Measurements from ENCODE around the gene DISC1.

DNA sequence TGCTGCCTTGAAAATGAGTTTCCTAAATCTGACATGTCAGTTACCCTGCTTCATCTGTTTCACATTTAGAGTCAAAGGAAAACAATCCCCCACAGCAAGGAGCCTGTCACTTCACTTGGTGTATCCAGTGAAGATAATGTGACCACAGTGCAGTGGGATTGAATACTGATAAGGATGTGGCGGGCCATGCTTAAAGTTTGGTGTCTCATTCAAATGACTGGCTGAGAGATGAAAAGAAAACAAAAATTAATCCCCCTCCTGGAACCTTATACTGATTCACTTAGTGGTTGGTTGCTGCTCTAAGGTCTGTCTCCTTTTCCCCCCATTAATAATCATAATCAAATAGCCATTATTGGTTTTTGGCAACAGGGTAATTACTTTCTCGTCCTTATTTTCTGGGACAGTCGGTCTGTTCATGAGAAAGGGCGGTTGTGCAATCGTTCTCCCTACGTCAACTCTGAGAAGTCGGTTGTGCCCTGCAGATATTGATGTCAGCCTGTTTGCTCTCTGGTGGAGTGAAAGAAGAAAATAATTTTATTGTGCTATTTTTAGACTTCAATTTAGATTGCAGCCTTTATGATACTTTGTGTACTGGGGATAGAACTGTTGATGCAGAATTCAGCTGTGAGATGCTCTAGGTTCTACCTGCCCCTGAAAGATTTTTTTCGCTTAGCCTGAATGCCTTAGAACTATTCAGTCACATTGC, 360.2 kb downstream of the DISC1 start:
- TF ChIP-seq EZH2 (IDR thresholded peaks at IDR 0.05; ENCODE audit: borderline replicate concordance, low read length): no peak
- TF ChIP-seq, protein P1, sequence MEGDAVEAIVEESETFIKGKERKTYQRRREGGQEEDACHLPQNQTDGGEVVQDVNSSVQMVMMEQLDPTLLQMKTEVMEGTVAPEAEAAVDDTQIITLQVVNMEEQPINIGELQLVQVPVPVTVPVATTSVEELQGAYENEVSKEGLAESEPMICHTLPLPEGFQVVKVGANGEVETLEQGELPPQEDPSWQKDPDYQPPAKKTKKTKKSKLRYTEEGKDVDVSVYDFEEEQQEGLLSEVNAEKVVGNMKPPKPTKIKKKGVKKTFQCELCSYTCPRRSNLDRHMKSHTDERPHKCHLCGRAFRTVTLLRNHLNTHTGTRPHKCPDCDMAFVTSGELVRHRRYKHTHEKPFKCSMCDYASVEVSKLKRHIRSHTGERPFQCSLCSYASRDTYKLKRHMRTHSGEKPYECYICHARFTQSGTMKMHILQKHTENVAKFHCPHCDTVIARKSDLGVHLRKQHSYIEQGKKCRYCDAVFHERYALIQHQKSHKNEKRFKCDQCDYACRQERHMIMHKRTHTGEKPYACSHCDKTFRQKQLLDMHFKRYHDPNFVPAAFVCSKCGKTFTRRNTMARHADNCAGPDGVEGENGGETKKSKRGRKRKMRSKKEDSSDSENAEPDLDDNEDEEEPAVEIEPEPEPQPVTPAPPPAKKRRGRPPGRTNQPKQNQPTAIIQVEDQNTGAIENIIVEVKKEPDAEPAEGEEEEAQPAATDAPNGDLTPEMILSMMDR (IDR thresholded peaks at IDR 0.05; ENCODE audit: low read length): no peak

Measured in OCI-LY1 (cell line).